CD4-positive, alpha-beta memory T cell (primary cell): ENCODE measurements around the gene VIPR2. TPM values are rescaled to one million over a fixed set of nuclear protein-coding genes. Genes with fewer than 3 reads are reported as not detected.
A peak's percentile ranks its signal among the peaks of the same experiment; 100 is the strongest.

Source experiments
- CTCF ChIA-PET: fragments of 350-600 bp; sonication (Branson Sonifier 250); formaldehyde crosslinking; loops from one replicate; lab custom pipeline; 2021; ENCODE audit warnings: inconsistent platforms; ENCODE audit not compliant: partially characterized antibody; lab: Charles Lee
- POLR2A ChIA-PET: fragments of 350-600 bp; sonication (Branson Sonifier 250); formaldehyde crosslinking; loops from one replicate; lab custom pipeline; 2021; ENCODE audit not compliant: partially characterized antibody; lab: Charles Lee
- DNase-seq, 5 donors: peaks; one replicate each; pipeline versions ENCODE4 v3.0.0 to v3.0.0-alpha.2; 2020 to 2022; ENCODE audit warnings: mixed read lengths in 1 of 5
- H3K27ac ChIP-seq: one replicate; pipeline ENCODE4 v1.7.0; 2013; ENCODE audit warnings: low read depth, low read length
- H3K27me3 ChIP-seq: 2 replicates; pipeline ENCODE4 v1.7.0; 2013; ENCODE audit warnings: mild to moderate bottlenecking, low read length, moderate library complexity; ENCODE audit not compliant: insufficient read depth
- H3K36me3 ChIP-seq: 2 replicates; pipeline ENCODE4 v1.7.0; 2013; ENCODE audit warnings: mild to moderate bottlenecking, low read length, moderate library complexity; ENCODE audit not compliant: insufficient read depth
- H3K4me1 ChIP-seq: 2 replicates; pipeline ENCODE4 v1.7.0; 2013; ENCODE audit warnings: mild to moderate bottlenecking, low read length, moderate library complexity; ENCODE audit not compliant: insufficient read depth
- H3K4me3 ChIP-seq, 2 donors: one replicate each; pipeline ENCODE4 v1.7.0; 2013; ENCODE audit warnings: low read length in 2 of 2, mild to moderate bottlenecking in 1 of 2
- H3K9me3 ChIP-seq, 2 donors: one replicate each; pipeline ENCODE4 v1.7.0; 2013; ENCODE audit warnings: low read length in 2 of 2, control low read depth in 1 of 2; ENCODE audit not compliant: control insufficient read depth in 1 of 2
- H3K27ac Mint-ChIP-seq, 7 donors: one replicate each; pipeline ENCODE4 v1.8.0; 2020 to 2021; ENCODE audit warnings: mixed read lengths in 7 of 7, mild to moderate bottlenecking in 6 of 7, inconsistent platforms in 3 of 7, moderate library complexity in 3 of 7
- H3K27me3 Mint-ChIP-seq, 2 donors: one replicate each; pipeline ENCODE4 v1.8.0; 2020 to 2021; ENCODE audit warnings: mixed read lengths in 2 of 2
- H3K36me3 Mint-ChIP-seq, 2 donors: one replicate each; pipeline ENCODE4 v1.8.0; 2020 to 2021; ENCODE audit warnings: mixed read lengths in 2 of 2, inconsistent platforms in 1 of 2, mild to moderate bottlenecking in 1 of 2
- H3K4me1 Mint-ChIP-seq, 4 donors: one replicate each; pipeline ENCODE4 v1.8.0; 2020 to 2021; ENCODE audit warnings: mixed read lengths in 4 of 4, mild to moderate bottlenecking in 1 of 4
- H3K4me3 Mint-ChIP-seq, 8 donors: one replicate each; pipeline ENCODE4 v1.8.0; 2020 to 2021; ENCODE audit warnings: mixed read lengths in 8 of 8, mild to moderate bottlenecking in 7 of 8, moderate library complexity in 6 of 8, inconsistent platforms in 3 of 8
- H3K9me3 Mint-ChIP-seq, 8 donors: one replicate each; pipeline ENCODE4 v1.8.0; 2020 to 2021; ENCODE audit warnings: mixed read lengths in 8 of 8, mild to moderate bottlenecking in 5 of 8, inconsistent platforms in 3 of 8, moderate library complexity in 1 of 8
- intact Hi-C: fragments of 100-400 bp; cut with micrococcal nuclease; formaldehyde crosslinking; loops from one replicate; pipeline ENCODE4 v1.15.1; 2023
- polyA plus RNA-seq, 2 donors: library from polyadenylated mRNA; unstranded; fragments of 300-500 nt; fragmentation: Illumina TruSeq; gene quantifications; one replicate each; pipeline ENCODE4 v1.2.3, GENCODE V29; 2021
- total RNA-seq, 2 experiments: library from RNA; stranded (reverse); gene quantifications; one replicate each; pipeline ENCODE4 v1.2.3, GENCODE V29; 2021

The VIPR2 gene
- total and polyA plus RNA-seq, 4 experiments from 2014 or later, result 0.15 to 0.17 TPM; not detected in 2

DNA sequence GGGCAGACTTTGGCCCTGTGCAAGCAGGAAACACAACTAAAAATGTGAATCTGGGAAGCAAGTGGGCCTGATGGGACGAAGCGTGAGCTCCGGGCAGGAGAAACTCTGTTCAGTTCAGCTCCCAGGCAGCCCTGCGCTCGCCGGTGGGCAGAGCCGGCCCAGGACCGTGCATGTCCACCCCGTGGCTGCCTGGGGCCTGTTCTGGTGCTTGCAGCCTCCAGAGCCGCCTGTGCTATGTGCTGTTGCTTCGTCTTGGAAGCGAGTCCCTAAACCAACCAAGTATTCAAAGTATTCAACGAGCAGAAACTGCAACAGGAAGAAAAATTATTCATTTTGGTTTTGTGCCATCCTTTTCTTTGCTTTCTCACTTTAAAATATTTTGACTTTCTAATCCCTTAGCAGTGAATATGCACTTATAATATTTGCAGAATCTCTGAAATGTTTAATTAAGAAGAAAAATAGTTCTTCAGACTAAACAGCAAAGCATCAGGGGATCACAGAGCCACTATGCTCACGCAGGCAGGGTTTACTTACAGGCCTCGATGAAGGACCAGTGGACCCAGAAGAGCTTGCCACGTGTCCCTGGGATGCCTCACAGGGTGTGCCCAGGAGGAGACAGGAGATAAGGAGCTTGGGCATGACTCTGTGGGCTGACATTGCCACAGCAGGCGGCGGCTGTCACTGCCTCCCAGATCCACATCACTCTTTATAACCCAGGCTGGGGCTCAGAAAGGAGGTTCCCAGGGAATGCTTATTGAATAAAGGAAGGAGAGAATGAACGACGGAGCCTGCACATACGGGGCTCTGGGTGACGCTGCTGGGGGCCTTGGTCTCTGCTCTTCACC, 45.6 kb downstream of the VIPR2 start:
- Histone ChIP-seq H3K9me3 (no peaks in the 10 kb centered on the region), H3K4me3 (no peak overlapping the region), H3K4me1 (no peaks in the 10 kb centered on the region), H3K27me3 (no peaks in the 10 kb centered on the region), H3K27ac (no peak overlapping the region), H3K36me3 (no peaks in the 10 kb centered on the region)
- CTCF ChIA-PET, result no interaction called here
- no peaks in the 10 kb centered on the region for H3K36me3 Mint-ChIP-seq
- peaks cover 0 to 4% (median 0%) of the 10 kb centered on the region in 8 donors for H3K9me3 Mint-ChIP-seq
- H3K4me1 Mint-ChIP-seq, result peaks cover 0 to 9% (median 0%) of the 10 kb centered on the region in 4 donors
- H3K4me3 Mint-ChIP-seq, result no peak overlapping the region
- POLR2A ChIA-PET, result no interaction called here
- no peak for DNase-seq
- H3K27ac Mint-ChIP-seq, result peak overlapping the region in 1 of 7 donors; percentile 56
- intact Hi-C loops, result no loop called here
- no peaks in the 10 kb centered on the region for H3K27me3 Mint-ChIP-seq

DNA sequence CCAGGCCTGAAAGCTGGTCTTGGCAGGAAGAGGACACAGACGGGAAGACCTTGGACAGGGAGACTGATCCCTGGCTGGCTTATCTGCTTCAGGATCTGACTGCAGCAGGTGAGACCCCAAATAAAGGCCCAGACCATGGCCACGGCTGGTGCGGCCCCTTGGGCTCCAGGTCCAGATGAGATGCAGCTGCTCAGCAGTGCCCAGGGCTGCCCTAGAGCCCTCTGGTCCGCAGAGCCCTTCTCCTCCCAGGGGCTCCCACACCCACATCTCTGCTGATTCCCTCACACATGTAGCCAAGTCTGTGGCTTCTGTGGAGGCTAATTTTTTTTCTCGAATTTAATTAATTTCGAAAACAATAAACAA, 46.3 kb downstream of the VIPR2 start:
- intact Hi-C loops, result no loop called here
- Mint-ChIP-seq H3K4me1 (peaks cover 0 to 9% (median 0%) of the 10 kb centered on the region in 4 donors), H3K27me3 (peaks cover 0 to 1% of the 10 kb centered on the region in 2 donors), H3K9me3 (peaks cover 0 to 4% (median 0%) of the 10 kb centered on the region in 8 donors), H3K4me3 (no peak overlapping the region), H3K36me3 (no peaks in the 10 kb centered on the region), H3K27ac (no peak overlapping the region)
- H3K4me1 ChIP-seq, result no peaks in the 10 kb centered on the region
- POLR2A ChIA-PET, result no interaction called here
- no peak for DNase-seq
- no peaks in the 10 kb centered on the region for H3K9me3 ChIP-seq
- no peaks in the 10 kb centered on the region for H3K27me3 ChIP-seq
- no peak overlapping the region for H3K27ac ChIP-seq
- H3K36me3 ChIP-seq, result no peaks in the 10 kb centered on the region
- CTCF ChIA-PET, result no interaction called here
- H3K4me3 ChIP-seq, result no peak overlapping the region

DNA sequence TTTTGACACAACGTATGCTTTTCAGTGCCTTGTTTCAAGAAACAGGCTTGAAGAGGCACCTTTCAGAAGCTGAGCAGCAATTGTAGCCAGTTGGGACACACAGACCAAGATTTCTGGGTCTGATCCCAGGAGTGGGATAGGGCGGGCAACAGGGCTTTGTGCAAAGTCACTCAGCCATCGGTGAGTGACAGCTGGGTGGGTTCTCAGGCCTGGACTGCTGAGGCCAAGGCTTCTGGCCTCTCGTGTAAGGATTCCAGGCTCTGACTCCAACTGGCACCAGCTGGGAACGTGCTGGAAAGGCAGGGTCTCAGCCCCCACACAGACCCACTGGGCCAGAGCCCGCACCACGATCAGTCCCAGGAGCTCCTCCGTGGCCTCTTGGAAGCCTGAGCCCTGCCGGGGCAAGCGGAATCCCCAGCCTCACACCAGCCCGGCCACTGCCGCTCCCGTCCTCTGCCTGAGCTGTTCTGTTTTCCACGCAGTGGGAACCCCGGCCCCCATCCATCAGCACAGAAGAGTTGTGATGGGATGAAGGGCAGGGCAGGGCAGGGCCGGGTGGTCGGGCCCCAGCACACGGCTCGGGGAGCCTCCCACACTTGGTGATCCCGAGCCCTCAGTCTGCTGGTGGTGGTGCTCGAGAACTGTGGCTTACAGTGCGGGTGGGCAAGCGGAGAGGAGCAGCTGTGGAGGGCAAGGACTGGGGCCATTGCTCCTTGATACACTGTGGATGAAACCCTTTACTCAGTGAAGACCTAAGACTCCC, 46.8 kb downstream of the VIPR2 start:
- ChIA-PET CTCF (no interaction called here), POLR2A (no interaction called here)
- Mint-ChIP-seq H3K36me3 (no peaks in the 10 kb centered on the region), H3K27ac (no peak overlapping the region), H3K4me3 (no peak overlapping the region), H3K9me3 (peaks cover 0 to 4% (median 0%) of the 10 kb centered on the region in 8 donors), H3K27me3 (peaks cover 0 to 1% of the 10 kb centered on the region in 2 donors), H3K4me1 (peaks cover 0 to 9% (median 0%) of the 10 kb centered on the region in 4 donors)
- Histone ChIP-seq H3K4me3 (no peak overlapping the region), H3K4me1 (no peaks in the 10 kb centered on the region), H3K9me3 (no peaks in the 10 kb centered on the region), H3K36me3 (no peaks in the 10 kb centered on the region), H3K27ac (no peak overlapping the region), H3K27me3 (no peaks in the 10 kb centered on the region)
- DNase-seq, result no peak
- intact Hi-C loops, result no loop called here

DNA sequence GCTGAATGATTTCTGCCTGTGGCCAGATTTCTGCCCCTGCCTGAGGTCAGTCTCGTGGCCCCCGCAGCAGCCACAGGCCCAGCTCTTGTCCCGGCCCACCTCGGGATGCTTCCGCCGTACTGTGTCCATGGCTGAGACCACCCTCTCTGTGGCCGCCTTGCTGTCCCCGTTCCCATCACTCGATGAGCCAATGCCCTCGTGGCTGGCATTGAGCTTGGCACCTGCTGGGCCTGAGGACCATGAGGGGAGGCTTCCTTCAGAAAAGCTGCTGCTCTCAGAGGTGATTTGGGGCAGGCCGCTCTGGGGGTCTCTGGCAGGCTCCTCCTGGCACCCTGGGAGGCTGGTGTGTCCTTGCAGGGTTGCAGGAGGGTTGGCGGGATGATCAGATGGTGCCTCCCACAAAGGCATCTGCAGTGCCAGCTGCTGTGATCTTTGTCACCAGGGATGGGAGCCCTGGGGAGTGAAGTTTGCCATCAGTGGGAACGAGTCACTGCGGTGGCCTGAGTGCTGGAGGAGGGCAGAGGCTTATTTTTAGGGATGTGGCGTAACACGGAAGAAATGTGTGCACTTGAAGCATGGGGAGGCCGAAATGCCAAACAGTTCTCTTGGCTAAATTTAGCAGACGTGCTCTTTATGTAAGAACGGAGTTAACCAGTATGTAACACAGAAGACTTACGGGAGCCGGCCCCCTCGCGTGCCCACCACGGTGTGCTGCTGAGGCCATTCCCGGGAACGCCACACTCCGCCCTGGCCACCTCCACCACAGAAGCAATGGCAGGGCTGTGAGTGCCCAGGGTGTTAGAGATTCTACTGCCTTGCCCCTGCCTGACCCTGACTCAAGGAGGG, 47.7 kb downstream of the VIPR2 start:
- H3K9me3 ChIP-seq, result no peaks in the 10 kb centered on the region
- Mint-ChIP-seq H3K27me3 (peaks cover 0 to 1% of the 10 kb centered on the region in 2 donors), H3K4me1 (peaks cover 0 to 9% (median 0%) of the 10 kb centered on the region in 4 donors), H3K9me3 (peaks cover 0 to 2% (median 0%) of the 10 kb centered on the region in 8 donors), H3K36me3 (no peaks in the 10 kb centered on the region), H3K4me3 (no peak overlapping the region), H3K27ac (no peak overlapping the region)
- H3K27ac ChIP-seq, result no peak overlapping the region
- H3K4me3 ChIP-seq, result no peak overlapping the region
- no peaks in the 10 kb centered on the region for H3K36me3 ChIP-seq
- no peaks in the 10 kb centered on the region for H3K4me1 ChIP-seq
- no peak for DNase-seq
- intact Hi-C loops, result no loop called here
- no peaks in the 10 kb centered on the region for H3K27me3 ChIP-seq
- ChIA-PET CTCF (no interaction called here), POLR2A (no interaction called here)

DNA sequence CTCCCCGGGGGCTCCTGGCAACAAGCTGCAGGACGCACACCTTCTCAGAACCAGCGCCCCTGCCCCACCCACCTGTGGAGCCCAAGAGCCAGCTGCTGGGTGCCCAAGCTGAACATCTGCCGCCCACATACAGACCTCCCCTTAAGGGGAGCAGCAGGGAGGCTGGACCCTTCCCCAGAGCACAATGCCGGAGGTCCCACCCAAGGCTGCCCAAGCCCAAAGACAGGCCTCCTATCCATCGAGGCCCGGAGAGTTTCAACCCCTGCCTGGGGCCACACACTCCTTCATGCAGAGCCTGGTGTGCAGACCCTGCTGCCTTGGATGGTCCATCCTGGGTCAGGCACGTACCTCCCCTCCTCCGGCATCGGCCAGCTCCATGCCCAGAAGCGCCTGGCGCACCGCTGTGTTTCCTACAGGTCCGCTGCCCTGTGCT, 48.7 kb downstream of the VIPR2 start:
- H3K27ac ChIP-seq, result no peak overlapping the region
- no peak overlapping the region for H3K4me3 ChIP-seq
- no peak for DNase-seq
- no peaks in the 10 kb centered on the region for H3K27me3 ChIP-seq
- H3K36me3 Mint-ChIP-seq, result no peaks in the 10 kb centered on the region
- H3K4me1 Mint-ChIP-seq, result peaks cover 0 to 9% (median 0%) of the 10 kb centered on the region in 4 donors
- H3K4me1 ChIP-seq, result no peaks in the 10 kb centered on the region
- H3K4me3 Mint-ChIP-seq, result no peak overlapping the region
- POLR2A ChIA-PET, result no interaction called here
- no peaks in the 10 kb centered on the region for H3K9me3 Mint-ChIP-seq
- peaks cover 0 to 1% of the 10 kb centered on the region in 2 donors for H3K27me3 Mint-ChIP-seq
- H3K27ac Mint-ChIP-seq, result no peak overlapping the region
- H3K36me3 ChIP-seq, result no peaks in the 10 kb centered on the region
- intact Hi-C loops, result no loop called here
- CTCF ChIA-PET, result no interaction called here
- H3K9me3 ChIP-seq, result no peaks in the 10 kb centered on the region

DNA sequence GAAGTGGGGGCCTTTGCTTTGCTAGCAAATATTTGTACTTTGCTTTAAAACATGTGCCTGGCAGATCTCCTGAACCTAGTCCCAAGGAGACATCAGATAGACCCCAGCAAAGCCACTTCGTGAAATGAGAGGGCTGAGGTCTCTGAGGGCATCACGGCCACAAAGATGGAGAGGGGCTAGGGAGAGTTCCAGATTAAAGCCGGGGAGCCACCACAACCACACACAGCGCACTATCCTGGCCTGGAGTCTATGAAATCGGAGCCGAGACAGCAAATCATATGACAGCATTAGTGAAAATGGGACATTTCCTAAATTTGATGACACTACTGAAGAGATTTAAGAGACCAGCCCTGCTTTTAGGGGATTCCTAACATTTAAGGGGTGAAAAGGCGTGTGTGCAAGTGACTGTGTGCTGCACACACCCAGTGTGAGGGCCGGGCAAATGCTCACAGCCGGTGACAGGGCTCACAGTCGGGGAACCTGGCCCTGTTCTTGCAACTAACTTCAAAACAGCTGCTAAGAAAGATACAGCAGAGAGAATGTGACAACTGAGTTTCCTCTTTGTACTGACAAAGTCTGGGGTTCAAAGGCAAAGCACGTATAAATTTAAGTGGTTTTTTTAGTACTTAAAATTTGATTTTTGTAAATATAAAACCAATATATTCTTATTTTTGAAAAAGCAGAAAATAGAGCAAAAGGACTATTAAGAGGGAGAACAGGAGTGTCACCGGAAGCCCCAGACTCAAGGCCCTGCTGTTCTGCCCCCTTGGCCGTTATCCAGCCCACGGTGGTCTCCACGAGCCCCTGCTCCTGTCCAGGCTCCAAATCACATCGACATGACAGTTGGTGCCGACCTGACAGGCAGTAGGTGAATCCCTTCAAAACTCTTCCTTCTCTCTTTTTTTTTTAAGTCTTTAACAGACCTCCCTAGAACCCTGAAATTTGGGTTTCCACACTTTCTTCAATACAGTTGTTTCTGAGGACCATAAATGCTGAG, 49.5 kb downstream of the VIPR2 start:
- Mint-ChIP-seq H3K9me3 (no peaks in the 10 kb centered on the region), H3K27me3 (peaks cover 0 to 1% of the 10 kb centered on the region in 2 donors), H3K4me3 (no peak overlapping the region), H3K4me1 (peaks cover 0 to 9% (median 0%) of the 10 kb centered on the region in 4 donors), H3K36me3 (no peaks in the 10 kb centered on the region), H3K27ac (peak overlapping the region in 1 of 7 donors; percentile 30)
- Histone ChIP-seq H3K27ac (no peak overlapping the region), H3K36me3 (no peaks in the 10 kb centered on the region), H3K4me3 (no peak overlapping the region), H3K4me1 (no peaks in the 10 kb centered on the region), H3K27me3 (no peaks in the 10 kb centered on the region), H3K9me3 (no peaks in the 10 kb centered on the region)
- POLR2A ChIA-PET, result no interaction called here
- no peak for DNase-seq
- intact Hi-C loops, result no loop called here
- CTCF ChIA-PET, result no interaction called here
